GM19043 (cell line): ENCODE results near the gene DNLZ.
"Not testable (repeated sequence)": the region's sequence is repeated elsewhere in the genome, so short reads cannot be mapped to it uniquely, and the experiment has no call there.

Experiments
- ATAC-seq: cut with Tn5 transposase; IDR thresholded peaks from one replicate; pipeline ENCODE4 v1.9.1; 2021; ENCODE audit warnings: low read depth; ENCODE audit not compliant: unreplicated experiment

DNLZ gene

GRCh38 chr9:136361754-136362449, 1.6 kb downstream of the DNLZ start:
- ATAC-seq, result no peak

- no peak for ATAC-seq
These were observed 2.3 kb downstream of the DNLZ start for GRCh38 chr9:136361047-136361753.

GRCh38 chr9:136359774-136360718, 3.5 kb downstream of the DNLZ start:
- no peak for ATAC-seq

- no peak for ATAC-seq
These were observed 4.7 kb downstream of the DNLZ start for GRCh38 chr9:136358888-136359287.

- no peak for ATAC-seq
These were observed 5.5 kb downstream of the DNLZ start for GRCh38 chr9:136358016-136358415.

- no peak for ATAC-seq
These were observed 6.3 kb downstream of the DNLZ start for GRCh38 chr9:136357202-136357725.

- no peak for ATAC-seq
These were observed 7.7 kb downstream of the DNLZ start for GRCh38 chr9:136355616-136356557.

- no peak for ATAC-seq
These were observed 8.9 kb downstream of the DNLZ start for GRCh38 chr9:136354592-136355085.

- no peak for ATAC-seq
These were observed 9.6 kb downstream of the DNLZ start for GRCh38 chr9:136353757-136354488.

- ATAC-seq, result no peak
These were observed 10.5 kb downstream of the DNLZ start for GRCh38 chr9:136353088-136353487.

- ATAC-seq, result no peak
These were observed 10.9 kb downstream of the DNLZ start for GRCh38 chr9:136352682-136353081.

GRCh38 chr9:136351868-136352267, 11.7 kb downstream of the DNLZ start:
- ATAC-seq, result not testable (repeated sequence)

GRCh38 chr9:136351252-136351800, 12.2 kb downstream of the DNLZ start:
- ATAC-seq, result no peak

- ATAC-seq, result no peak
These were observed 14.0 kb downstream of the DNLZ start for GRCh38 chr9:136349546-136349945.

- no peak for ATAC-seq
These were observed 14.9 kb downstream of the DNLZ start for GRCh38 chr9:136348691-136349090.

- ATAC-seq, result no peak
These were observed 15.9 kb downstream of the DNLZ start for GRCh38 chr9:136347472-136348256.

GRCh38 chr9:136346927-136347465, 16.5 kb downstream of the DNLZ start:
- ATAC-seq, result no peak

GRCh38 chr9:136346157-136346481, 17.4 kb downstream of the DNLZ start:
- no peak for ATAC-seq
